Stimulated activated CD8-positive, alpha-beta memory T cell treated with anti-CD3 and anti-CD28 coated beads, Interleukin-2, amount 100 ng/mL, for 1 hour (primary cell): ENCODE data around the gene CDH23.

Experiments used
- DNase-seq, 2 donors: peaks; one replicate each; pipeline ENCODE4 v3.0.0-alpha.2; 2020; ENCODE audit warnings: low read depth in 2 of 2

Gene CDH23

GRCh38 chr10:71605263-71605962 is 208.7 kb downstream of the CDH23 start:
- DNase-seq: no peak

DNA sequence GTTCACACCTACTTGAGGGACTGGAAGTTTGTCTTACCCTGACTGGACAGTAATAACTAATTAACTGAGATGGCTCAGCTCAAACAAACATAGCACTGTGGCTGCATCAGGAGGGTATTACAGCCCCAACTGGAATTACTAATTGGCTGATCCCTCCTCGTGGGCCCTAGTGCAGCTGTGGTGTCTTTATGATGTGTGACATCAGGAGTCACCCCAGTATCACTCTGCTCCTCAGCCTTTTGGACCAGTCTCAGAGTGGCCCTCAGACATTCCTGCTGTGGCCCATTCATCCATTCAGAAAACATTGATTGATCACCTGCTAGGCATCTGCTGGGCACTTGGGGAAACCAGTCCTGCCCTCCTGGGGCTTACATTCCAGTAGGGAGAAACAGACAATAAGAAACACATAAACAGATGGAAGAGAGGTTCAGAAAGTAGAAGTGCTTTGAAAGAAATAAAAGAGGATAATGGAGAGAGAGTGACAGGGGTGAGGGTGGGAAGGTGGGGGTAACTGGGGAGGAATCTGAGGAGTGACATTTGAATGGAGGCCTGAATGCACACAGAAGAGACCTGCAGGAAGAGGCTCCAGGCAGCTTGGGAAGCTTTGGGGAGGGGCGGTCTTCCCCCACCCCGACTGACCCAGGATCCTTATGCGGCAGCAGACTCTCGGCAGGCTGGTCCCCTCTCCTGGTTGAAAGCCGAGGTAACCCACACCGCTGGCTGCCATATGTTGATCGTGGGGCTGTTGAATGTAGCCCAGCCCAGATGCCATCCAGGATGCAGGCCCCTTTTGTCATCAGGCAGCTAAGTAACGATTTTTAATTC is 209.7 kb downstream of the CDH23 start:
- no peak for DNase-seq

GRCh38 chr10:71607082-71607443 is 210.3 kb downstream of the CDH23 start:
- no peak for DNase-seq

DNA sequence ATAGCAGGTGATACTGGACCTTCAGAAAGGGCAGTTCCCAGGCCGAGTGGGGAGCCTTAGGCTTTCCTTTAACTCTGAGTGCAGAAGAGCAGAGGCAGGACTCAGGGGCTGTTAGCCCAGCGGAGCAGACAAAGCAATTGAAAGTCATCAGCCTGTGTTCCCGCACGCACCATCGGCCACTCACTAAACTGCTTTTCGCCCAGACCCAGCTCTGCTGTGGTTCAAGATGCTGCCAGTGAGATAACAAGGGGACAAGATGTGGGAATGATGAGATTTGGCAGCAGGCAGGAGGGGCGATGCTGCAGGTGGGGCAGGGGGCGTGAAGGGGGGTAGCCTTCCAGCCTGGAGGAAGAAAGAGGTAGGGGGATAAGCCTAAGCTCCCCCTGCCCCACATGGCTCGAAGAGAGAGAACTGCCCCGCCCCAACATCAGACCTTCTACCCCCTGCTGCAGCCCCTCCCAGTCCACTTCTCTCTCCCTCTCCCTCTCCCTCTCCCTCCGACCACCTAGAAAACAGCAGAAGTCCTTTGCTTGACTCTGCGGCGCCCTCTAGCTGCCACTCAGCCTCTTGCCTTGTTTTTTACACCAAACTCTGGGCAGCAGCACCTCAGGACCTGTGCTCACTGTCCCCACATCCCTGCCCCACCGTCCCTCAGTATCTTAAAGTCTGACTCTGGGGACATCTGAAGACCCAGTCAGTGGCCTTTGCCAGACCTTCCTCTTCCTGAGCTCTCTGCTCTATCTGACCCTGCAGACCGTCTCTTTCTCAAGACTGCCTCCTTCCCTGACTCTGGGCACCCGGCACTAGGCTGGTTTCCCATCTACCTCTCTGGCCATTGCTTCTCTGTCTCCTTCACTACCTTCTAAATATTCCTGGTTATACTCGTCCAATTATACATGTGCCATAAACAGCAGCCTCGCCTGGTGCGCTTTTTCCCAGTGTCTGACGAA is 212.4 kb downstream of the CDH23 start:
- DNase-seq: peak; percentile 27 to 30

- no peak for DNase-seq
Observed at GRCh38 chr10:71610651-71611050, 213.9 kb downstream of the CDH23 start.

GRCh38 chr10:71611131-71611530 is 214.4 kb downstream of the CDH23 start:
- no peak for DNase-seq

GRCh38 chr10:71611709-71612422 is 215.1 kb downstream of the CDH23 start:
- DNase-seq: no peak

DNA sequence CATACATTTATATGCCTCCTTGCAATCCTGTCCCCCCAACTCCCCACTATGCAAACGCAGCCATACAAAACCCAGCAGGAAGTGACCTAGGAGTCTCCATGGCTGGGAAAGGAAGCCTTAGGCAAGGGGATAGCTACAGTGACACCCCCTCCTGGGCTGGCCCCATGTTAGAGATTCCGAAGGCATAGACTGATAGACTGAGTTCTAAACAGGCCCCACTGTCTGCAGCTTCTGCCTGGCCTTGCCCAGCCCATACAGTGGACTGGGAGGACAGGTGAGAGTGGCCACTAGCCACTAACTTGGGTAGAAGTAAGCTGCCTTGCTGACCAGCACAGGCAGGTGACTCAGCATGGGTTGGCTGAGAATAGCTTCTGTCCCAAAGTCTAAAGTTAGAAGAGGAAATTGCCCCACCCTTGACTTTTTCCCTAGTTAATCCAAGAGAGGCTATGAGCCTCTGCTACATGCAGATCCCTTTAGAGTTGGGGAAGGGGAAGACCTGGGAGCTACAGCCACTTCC is 216.6 kb downstream of the CDH23 start:
- no peak for DNase-seq

DNA sequence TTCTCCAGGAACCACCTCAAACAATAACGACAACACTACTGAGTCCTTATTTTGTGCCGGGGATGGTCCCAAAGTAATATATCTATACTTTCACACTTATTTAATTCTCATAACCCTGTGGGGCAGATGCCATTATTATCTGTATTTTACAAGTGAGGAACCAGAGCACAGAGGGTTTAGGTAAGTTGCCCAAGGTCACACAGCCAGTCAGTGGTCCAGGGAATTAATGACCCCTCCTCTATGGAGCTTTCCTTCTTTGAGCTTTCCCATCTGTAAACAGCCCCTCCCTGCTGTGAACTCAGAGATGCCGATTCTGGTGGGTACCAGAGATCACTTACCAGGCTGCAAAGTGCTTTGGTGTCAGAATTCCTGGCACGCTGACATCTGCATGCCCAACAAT is 217.2 kb downstream of the CDH23 start:
- no peak for DNase-seq

DNA sequence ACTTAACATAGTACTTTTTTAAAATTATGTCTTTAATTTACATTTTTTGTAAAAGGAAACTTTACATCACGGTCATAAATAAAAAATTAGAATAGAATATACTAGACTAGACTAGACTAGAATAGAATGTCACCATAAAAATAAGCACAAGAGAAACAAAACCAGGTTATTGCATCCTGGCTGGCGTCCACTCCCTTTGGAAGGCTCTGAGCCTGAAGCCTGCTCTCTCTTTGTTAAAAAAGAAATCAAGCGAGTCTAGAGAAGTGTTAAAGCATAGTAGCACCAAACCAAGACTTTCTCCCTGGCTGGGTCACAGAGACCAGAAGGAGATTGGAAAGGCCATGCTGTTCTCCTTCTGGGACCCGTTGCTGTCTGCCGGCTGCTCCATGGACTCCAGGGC is 218.2 kb downstream of the CDH23 start:
- no peak for DNase-seq

GRCh38 chr10:71615538-71616329 is 219.0 kb downstream of the CDH23 start:
- no peak for DNase-seq

GRCh38 chr10:71616817-71617654 is 220.3 kb downstream of the CDH23 start:
- no peak for DNase-seq

GRCh38 chr10:71618176-71618575 is 221.5 kb downstream of the CDH23 start:
- no peak for DNase-seq

- DNase-seq: no peak
Observed at GRCh38 chr10:71618598-71618997, 221.9 kb downstream of the CDH23 start.

GRCh38 chr10:71620642-71621041 is 223.9 kb downstream of the CDH23 start:
- no peak for DNase-seq

DNA sequence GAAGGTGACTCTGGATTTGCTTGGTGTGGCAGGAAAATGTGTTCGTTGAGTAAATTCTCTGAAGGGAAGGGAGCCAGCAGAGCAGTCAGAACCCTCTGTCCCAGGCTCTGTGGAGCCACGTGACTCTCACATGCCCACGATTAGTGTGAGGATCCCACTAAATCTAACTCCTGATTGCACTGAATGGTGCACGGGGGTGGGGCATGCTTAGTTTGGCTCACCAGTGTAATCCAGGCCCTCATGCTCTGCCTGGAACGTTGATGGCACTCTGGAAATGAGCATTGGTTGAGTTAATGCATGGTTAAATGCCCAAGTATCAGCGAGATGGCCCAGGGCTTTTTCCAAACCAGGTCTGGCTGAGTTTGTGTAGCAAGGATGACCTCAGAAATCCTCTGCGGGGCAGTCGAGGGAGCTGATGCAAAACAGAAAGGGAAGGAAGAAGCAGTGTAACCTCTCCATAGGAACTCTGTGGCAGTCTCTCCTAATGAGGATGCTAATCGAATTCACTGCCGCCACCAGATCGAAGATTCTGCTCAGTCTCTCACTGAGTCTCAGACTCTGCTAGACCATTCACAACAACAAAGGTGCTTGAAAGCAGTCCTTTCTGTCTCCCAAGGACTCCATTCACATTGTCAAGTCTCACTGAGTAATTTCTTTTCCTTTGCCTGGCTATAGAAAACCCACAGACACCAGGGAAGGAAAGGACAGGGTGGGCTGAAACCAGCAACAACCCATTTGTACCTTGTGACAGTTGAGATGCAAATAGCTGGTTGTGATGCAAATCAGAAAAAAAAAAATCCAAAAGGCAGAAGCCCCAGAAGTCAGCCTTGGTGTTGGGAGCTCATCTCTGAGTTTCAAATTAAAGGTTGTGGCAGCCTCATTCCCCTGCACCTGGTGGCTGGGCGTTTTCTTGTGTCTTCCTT is 224.8 kb downstream of the CDH23 start:
- no peak for DNase-seq

DNA sequence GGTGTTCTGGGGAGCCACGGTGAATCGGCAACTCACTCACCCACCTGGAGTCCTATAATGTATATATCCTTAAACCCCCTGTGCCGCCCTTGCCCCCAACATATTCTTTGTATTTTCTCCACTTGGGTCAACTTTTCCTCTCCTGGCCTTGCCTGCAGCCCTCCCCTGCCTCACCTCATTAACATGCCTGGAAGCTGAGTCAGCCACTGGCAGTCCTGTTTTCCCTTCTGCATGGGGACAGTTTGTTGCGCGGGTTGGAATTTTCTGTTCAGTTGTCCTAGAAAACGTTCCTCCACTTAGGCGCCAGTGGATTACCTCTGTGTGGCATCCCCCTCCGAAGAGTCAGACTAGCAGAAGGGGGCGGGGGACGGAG is 225.4 kb downstream of the CDH23 start:
- DNase-seq: no peak

GRCh38 chr10:71622616-71623015 is 225.9 kb downstream of the CDH23 start:
- DNase-seq: no peak
